T-helper 2 cell treated with Interferon-gamma antibody and Interleukin-4, amounts not matched to agents 100 ng/mL and 5 ng/mL, for 36 hours (primary cell): ENCODE results near the gene OR4C15. TPM values are rescaled to one million over a fixed set of nuclear protein-coding genes. Genes with fewer than 3 reads are reported as not detected.

Source experiments
- intact Hi-C: fragments of 100-400 bp; cut with micrococcal nuclease; formaldehyde crosslinking; loops from one replicate; pipeline ENCODE4 v1.15.1; 2023
- total RNA-seq: library from RNA; stranded (reverse); gene quantifications from 2 replicates; pipeline ENCODE4 v1.2.3, GENCODE V29; 2022

Gene OR4C15
- total RNA-seq, result not detected in 2 replicates

DNA sequence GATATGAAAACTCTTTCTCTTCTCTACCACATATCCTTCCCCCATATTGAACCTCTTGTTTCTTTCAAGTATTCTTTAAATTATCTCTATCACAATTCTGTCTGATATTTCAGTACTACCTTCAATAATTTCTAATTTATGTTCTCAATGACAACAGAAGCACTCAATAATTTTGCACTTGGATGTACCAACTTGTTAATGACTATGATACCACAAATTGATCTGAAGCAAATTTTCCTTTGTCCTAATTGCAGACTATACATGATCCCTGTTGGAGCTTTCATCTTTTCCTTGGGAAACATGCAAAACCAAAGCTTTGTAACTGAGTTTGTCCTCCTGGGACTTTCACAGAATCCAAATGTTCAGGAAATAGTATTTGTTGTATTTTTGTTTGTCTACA lies at the start of gene OR4C15:
TSS of gene OR4C15 (plus strand) at position 301 of the 400 bp plus-strand sequence. CDS start at position 301, 0 bp downstream.
- intact Hi-C loops, result no loop called here

DNA sequence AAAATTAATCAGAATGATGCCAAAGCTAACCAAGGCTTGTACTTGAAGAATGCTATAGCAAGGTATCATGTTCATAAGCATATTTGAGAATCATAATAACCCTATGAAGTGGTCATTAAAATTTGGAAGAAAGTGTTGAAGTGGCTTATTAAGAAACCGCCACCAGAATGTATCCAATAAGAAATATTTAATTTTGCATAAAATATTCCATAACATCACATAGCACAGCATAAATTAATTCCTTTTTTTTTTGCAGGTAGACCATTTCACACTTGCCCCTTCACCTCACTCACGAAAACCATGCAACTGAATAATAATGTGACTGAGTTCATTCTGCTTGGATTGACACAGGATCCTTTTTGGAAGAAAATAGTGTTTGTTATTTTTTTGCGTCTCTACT lies 17.6 kb downstream of the OR4C15 start, which contains the start of gene OR4C16:
TSS of gene OR4C16 (plus strand) at position 301 of the 400 bp plus-strand sequence. CDS start at position 301, 0 bp downstream.
- intact Hi-C loops, result no loop called here

DNA sequence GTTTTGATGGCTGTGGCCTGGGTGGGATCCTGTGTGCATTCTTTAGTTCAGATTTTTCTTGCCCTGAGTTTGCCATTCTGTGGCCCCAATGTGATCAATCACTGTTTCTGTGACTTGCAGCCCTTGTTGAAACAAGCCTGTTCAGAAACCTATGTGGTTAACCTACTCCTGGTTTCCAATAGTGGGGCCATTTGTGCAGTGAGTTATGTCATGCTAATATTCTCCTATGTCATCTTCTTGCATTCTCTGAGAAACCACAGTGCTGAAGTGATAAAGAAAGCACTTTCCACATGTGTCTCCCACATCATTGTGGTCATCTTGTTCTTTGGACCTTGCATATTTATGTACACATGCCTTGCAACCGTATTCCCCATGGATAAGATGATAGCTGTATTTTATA lies 18.3 kb downstream of the OR4C15 start:
- intact Hi-C loops, result no loop called here

Other genes with a start within 250 kb of the OR4C15 start
- not detected in 2 replicates for gene OR4A16, start 211.3 kb upstream of the OR4C15 start, total RNA-seq
- gene OR4A15, start 186.5 kb upstream of the OR4C15 start, total RNA-seq, result not detected in 2 replicates
- gene OR4C16, start 17.7 kb downstream of the OR4C15 start, total RNA-seq, result not detected in 2 replicates
- not detected in 2 replicates for gene OR4C11, start 53.2 kb downstream of the OR4C15 start, total RNA-seq
- gene OR4P4, start 80.6 kb downstream of the OR4C15 start, total RNA-seq, result not detected in 2 replicates
- gene OR4S2, start 93.9 kb downstream of the OR4C15 start, total RNA-seq, result not detected in 2 replicates
- gene OR4C6, start 107.7 kb downstream of the OR4C15 start, total RNA-seq, result not detected in 2 replicates
- not detected in 2 replicates for gene OR5D13, start 219.0 kb downstream of the OR4C15 start, total RNA-seq
- gene OR5D14, start 241.1 kb downstream of the OR4C15 start, total RNA-seq, result not detected in 2 replicates